HG02852 (cell line): Measurements from ENCODE around the gene ANKRD23.
"Not testable (repeated sequence)": the region's sequence is repeated elsewhere in the genome, so short reads cannot be mapped to it uniquely, and the experiment has no call there.

Experiments
- ATAC-seq: cut with Tn5 transposase; IDR thresholded peaks from one replicate; pipeline ENCODE4 v1.9.1; 2021; ENCODE audit warnings: mild to moderate bottlenecking, moderate library complexity; ENCODE audit not compliant: unreplicated experiment

ANKRD23 gene

GRCh38 chr2:96819128-96819875 is 24.5 kb downstream of the ANKRD23 start:
- ATAC-seq, result no peak

- no peak for ATAC-seq
Measured at GRCh38 chr2:96817882-96818281, 25.9 kb downstream of the ANKRD23 start.

- no peak for ATAC-seq
Measured at GRCh38 chr2:96816836-96817702, 26.8 kb downstream of the ANKRD23 start.

GRCh38 chr2:96816127-96816835 is 27.5 kb downstream of the ANKRD23 start, which contains the start of gene CNNM3:
Gene CNNM3 (plus strand): TSS chr2:96816268. CDS start chr2:96816278, 10 bp downstream.
- peak; percentile 91 for ATAC-seq

- no peak for ATAC-seq
Measured at GRCh38 chr2:96815326-96816126, 28.3 kb downstream of the ANKRD23 start.

- no peak for ATAC-seq
Measured at GRCh38 chr2:96813656-96814055, 30.2 kb downstream of the ANKRD23 start.

- no peak for ATAC-seq
Measured at GRCh38 chr2:96811917-96812316, 31.9 kb downstream of the ANKRD23 start.

GRCh38 chr2:96810783-96811192 is 33.0 kb downstream of the ANKRD23 start:
- no peak for ATAC-seq

- ATAC-seq, result no peak
Measured at GRCh38 chr2:96809951-96810782, 33.7 kb downstream of the ANKRD23 start.

- no peak for ATAC-seq
Measured at GRCh38 chr2:96809216-96809882, 34.5 kb downstream of the ANKRD23 start.

- ATAC-seq, result no peak
Measured at GRCh38 chr2:96808176-96808837, 35.5 kb downstream of the ANKRD23 start.

- no peak for ATAC-seq
Measured at GRCh38 chr2:96807127-96807471, 36.7 kb downstream of the ANKRD23 start.

- ATAC-seq, result no peak
Measured at GRCh38 chr2:96806468-96807126, 37.2 kb downstream of the ANKRD23 start.

- ATAC-seq, result not testable (repeated sequence)
Measured at GRCh38 chr2:96805946-96806345, 37.9 kb downstream of the ANKRD23 start.

- ATAC-seq, result no peak
Measured at GRCh38 chr2:96804986-96805385, 38.8 kb downstream of the ANKRD23 start.

GRCh38 chr2:96802721-96803120 is 41.1 kb downstream of the ANKRD23 start:
- no peak for ATAC-seq

- ATAC-seq, result peak; percentile 42
Measured at GRCh38 chr2:96801786-96802595, 41.8 kb downstream of the ANKRD23 start.
